ENCODE data around the gene CD4.
A peak's percentile ranks its signal among the peaks of the same experiment; 100 is the strongest.
"Not testable (repeated sequence)": the region's sequence is repeated elsewhere in the genome, so short reads cannot be mapped to it uniquely, and the experiment has no call there.

The CD4 gene

GRCh38 chr12:6788972-6789924, at the start of gene CD4:
CD4 (plus strand) TSS chr12:6789528; CDS start chr12:6800139, 10,611 bp downstream.
- H3K4me3 ChIP-seq (ENCODE audit: low read depth, low read length): no peak within 1 kb of the TSS

- H3K4me3 ChIP-seq (ENCODE audit: low read depth, low read length): not testable (repeated sequence)
Observed at GRCh38 chr12:6742080-6742479, 47.2 kb upstream of the CD4 start.

GRCh38 chr12:6742834-6743233, 46.5 kb upstream of the CD4 start:
- H3K4me3 ChIP-seq (ENCODE audit: low read depth, low read length): no peak overlapping the region

GRCh38 chr12:6743300-6743699, 46.0 kb upstream of the CD4 start:
- H3K4me3 ChIP-seq (ENCODE audit: low read depth, low read length): not testable (repeated sequence)

- no peak overlapping the region for H3K4me3 ChIP-seq (ENCODE audit: low read depth, low read length)
Observed at GRCh38 chr12:6745741-6746525, 43.4 kb upstream of the CD4 start.

GRCh38 chr12:6747216-6747615, 42.1 kb upstream of the CD4 start:
- no peak overlapping the region for H3K4me3 ChIP-seq (ENCODE audit: low read depth, low read length)

- H3K4me3 ChIP-seq (ENCODE audit: low read depth, low read length): no peak overlapping the region
Observed at GRCh38 chr12:6748761-6749160, 40.6 kb upstream of the CD4 start.

GRCh38 chr12:6750506-6750905, 38.8 kb upstream of the CD4 start:
- no peak overlapping the region for H3K4me3 ChIP-seq (ENCODE audit: low read depth, low read length)

- peak overlapping the region; percentile 89 for H3K4me3 ChIP-seq (ENCODE audit: low read depth, low read length)
Observed at GRCh38 chr12:6751767-6752166, 37.6 kb upstream of the CD4 start.

- peak overlapping the region; percentile 89 for H3K4me3 ChIP-seq (ENCODE audit: low read depth, low read length)
Observed at GRCh38 chr12:6752167-6752920, 37.0 kb upstream of the CD4 start.

GRCh38 chr12:6752921-6753771, 36.2 kb upstream of the CD4 start, which contains the start of gene MLF2:
MLF2 (minus strand) TSS chr12:6753141; CDS start chr12:6752334, 807 bp downstream.
- peak within 1 kb of the TSS; percentile 89 for H3K4me3 ChIP-seq (ENCODE audit: low read depth, low read length)

- no peak overlapping the region for H3K4me3 ChIP-seq (ENCODE audit: low read depth, low read length)
Observed at GRCh38 chr12:6753772-6754356, 35.5 kb upstream of the CD4 start.

GRCh38 chr12:6754411-6754810, 34.9 kb upstream of the CD4 start:
- no peak overlapping the region for H3K4me3 ChIP-seq (ENCODE audit: low read depth, low read length)

GRCh38 chr12:6757028-6757690, 32.2 kb upstream of the CD4 start:
- no peak overlapping the region for H3K4me3 ChIP-seq (ENCODE audit: low read depth, low read length)

- no peak overlapping the region for H3K4me3 ChIP-seq (ENCODE audit: low read depth, low read length)
Observed at GRCh38 chr12:6758506-6759095, 30.7 kb upstream of the CD4 start.

GRCh38 chr12:6759741-6760140, 29.6 kb upstream of the CD4 start:
- no peak overlapping the region for H3K4me3 ChIP-seq (ENCODE audit: low read depth, low read length)

- no peak overlapping the region for H3K4me3 ChIP-seq (ENCODE audit: low read depth, low read length)
Observed at GRCh38 chr12:6763380-6763779, 25.9 kb upstream of the CD4 start.

GRCh38 chr12:6764011-6764828, 25.1 kb upstream of the CD4 start:
- no peak overlapping the region for H3K4me3 ChIP-seq (ENCODE audit: low read depth, low read length)
